Sigmoid colon (tissue), 4 donors: ENCODE measurements around the gene TBC1D2B.

Experiments used
- CTCF ChIP-seq, 4 experiments: fragments of 450-650 bp in 3 of 4; fragments of 200-600 bp in 1 of 4; IDR thresholded peaks; one replicate each; pipeline ENCODE4 v1.5.1; 2016 to 2019; ENCODE audit warnings: antibody characterized with exemption in 4 of 4, mild to moderate bottlenecking in 3 of 4, moderate library complexity in 2 of 4
- POLR2A ChIP-seq, 2 donors: fragments of 450-650 bp; IDR thresholded peaks; one replicate each; pipeline ENCODE4 v1.6.1; 2016; ENCODE audit warnings: antibody characterized with exemption in 2 of 2, mild to moderate bottlenecking in 2 of 2, moderate library complexity in 2 of 2
- POLR2AphosphoS5 ChIP-seq, 4 donors: sonication (generic); formaldehyde crosslinking; IDR thresholded peaks; one replicate each; pipeline ENCODE4 v1.6.1; 2017; ENCODE audit warnings: antibody characterized with exemption in 4 of 4

- TF ChIP-seq CTCF (IDR thresholded peaks at IDR 0.05) = no peak
- TF ChIP-seq POLR2A (IDR thresholded peaks at IDR 0.05) = no peak
- TF ChIP-seq POLR2AphosphoS5 (IDR thresholded peaks at IDR 0.05) = no peak
These were observed 8.5 kb downstream of the TBC1D2B start for GRCh38 chr15:78069052-78069414.
